T-helper 22 cell (primary cell): ENCODE data around the gene OR10A4.
"Not testable (repeated sequence)": the region's sequence is repeated elsewhere in the genome, so short reads cannot be mapped to it uniquely, and the experiment has no call there.

Source experiments
- DNase-seq: peaks from one replicate; pipeline ENCODE4 v3.0.0-alpha.2; 2020; ENCODE audit warnings: low read depth

Gene OR10A4, protein sequence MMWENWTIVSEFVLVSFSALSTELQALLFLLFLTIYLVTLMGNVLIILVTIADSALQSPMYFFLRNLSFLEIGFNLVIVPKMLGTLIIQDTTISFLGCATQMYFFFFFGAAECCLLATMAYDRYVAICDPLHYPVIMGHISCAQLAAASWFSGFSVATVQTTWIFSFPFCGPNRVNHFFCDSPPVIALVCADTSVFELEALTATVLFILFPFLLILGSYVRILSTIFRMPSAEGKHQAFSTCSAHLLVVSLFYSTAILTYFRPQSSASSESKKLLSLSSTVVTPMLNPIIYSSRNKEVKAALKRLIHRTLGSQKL

DNA sequence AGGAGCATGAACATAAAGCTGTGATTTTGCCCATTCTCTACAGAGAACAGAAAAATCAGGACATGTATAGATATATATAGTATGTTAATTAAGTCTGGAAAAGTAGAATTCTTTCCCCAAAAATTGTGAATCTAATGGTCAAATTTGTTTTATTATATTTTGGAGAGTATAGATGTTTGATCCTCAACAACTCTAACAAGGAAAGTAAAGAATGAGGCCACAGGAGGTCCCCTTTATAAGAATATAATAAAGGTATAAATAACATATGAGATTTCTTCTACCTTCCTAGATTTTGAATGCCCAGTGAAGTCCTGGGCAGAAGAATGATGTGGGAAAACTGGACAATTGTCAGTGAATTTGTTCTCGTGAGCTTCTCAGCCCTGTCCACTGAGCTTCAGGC, at the start of gene OR10A4:
TSS of gene OR10A4 (plus strand) at position 301 of the 400 bp plus-strand sequence. CDS start at position 324, 23 bp downstream.
- no peak for DNase-seq

DNA sequence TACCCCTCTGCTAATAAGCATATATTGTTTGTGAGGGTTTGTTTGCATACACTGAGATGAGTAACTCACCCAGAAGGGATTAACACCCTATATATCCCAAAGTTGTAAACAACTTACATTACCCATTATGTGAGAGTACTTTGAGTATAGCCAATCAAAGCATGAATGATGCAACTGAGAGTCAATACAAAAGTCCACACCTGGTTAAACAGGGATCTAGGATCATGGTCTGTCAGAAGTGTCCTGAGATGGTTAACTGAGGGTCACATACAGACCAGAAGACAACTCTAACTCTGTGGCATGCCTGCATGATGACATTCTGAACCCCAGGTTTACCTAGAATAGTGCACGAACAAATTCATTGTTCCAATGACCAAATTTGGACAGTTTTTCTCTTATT, 48.3 kb upstream of the OR10A4 start:
- DNase-seq = no peak

DNA sequence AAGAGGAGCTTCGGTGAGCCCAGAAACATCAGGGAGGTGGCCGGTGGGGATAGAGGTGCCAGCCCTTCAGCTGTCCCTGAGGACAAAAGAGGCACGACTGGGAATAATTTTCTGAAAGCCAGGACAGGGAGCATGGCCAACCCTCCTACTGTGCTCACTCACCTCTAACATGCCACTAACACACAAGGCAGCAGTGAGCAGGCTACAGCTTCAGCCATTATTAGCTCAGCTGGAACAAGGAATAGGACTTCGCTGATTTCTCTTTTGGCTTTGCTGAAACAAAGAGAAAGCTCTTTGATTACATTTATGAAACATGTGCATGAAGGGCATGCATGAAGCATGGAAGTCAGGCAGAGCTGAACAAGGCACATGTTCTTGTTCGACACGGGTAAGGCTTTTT, 43.1 kb upstream of the OR10A4 start:
- no peak for DNase-seq

DNA sequence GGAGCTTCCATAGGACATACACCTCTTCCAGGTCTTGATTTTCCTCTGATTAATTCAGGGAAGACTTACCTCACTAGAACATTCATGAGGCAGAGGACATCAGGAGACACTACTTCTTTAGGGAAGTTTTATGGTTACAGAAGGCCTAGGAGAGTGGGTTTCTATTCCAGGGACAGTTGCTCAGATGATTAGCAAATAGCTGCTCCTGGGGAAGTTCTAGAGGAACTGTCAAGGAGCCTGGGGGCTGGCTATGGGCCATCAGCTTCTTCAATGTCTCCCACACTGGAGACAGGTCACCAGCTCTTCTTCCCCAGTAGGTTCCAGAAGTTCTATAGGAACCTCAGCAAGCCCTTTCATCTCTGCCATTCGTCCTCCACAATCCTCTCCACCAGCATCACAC, 42.4 kb upstream of the OR10A4 start:
- DNase-seq = no peak

DNA sequence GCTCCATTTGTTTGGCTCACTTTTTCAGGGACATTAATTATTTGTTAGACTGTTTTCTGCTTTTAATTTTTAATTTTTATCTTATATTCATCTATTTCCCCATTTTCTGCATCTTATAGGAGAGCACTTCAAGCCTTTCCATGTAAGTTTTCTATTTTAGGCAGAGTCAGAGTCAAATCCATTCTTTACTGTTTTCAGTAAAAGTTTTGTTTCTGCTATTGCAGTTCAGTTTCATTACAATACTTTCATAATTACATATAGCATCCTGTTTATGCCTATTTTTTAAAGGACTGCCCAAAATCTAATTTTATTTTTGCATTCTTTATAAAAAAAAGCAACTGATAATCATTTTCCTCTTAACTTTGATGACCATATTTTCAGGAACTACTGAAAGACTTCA, 34.7 kb upstream of the OR10A4 start:
- no peak for DNase-seq

DNA sequence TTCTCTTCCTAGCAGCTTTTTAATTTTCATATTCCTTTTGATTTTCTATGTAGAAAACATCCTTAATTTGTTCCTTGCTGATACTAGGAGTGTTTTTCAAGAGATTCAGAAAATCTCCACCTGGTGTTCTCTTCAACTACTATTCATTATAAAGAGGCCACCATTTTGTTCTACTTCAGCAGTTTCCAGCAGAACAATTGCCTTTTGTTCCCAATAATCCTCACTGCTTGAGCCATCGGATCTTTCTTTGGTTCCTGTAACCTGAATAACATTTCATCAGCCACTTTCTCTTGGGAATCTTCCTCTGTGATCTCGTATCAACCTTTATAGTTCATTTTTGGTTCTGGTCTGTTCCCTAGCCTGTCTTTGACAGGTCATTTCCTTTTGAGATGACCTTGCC, 32.8 kb upstream of the OR10A4 start:
- DNase-seq = no peak

DNA sequence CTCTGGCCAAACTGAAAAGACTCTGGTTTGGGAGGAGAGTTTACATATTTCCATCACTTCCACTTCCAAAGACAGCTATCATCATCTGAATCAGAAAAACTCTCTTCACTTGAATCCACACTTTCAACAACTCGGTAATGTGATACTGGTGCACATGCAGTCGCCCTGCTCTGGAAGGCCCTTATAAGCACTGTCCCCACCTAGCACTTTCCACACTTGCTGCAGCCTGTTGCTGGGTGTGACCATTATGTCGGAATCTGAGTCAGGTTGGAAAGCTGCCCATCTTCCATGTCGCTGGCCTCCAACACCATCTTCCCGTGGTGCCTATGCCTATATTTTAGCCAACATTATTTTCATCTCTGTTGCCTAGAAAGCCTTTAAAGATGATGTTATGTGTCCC, 32.1 kb upstream of the OR10A4 start:
- no peak for DNase-seq

DNA sequence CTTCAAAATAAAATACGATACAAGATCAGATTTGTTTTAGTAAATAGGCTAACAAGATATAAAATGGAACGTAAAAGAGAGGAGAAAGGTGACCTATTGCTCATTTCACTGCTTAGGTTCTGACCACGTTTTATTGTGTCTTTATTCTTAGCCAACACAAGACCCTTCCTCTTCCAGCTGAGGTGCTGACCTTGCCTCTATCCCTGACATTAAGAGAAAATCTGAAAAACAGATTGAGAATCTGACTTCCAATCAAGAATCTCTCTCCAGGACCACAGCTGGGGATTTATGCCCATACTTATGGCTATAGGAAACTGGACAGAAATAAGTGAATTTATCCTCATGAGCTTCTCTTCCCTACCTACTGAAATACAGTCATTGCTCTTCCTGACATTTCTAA, 31.0 kb upstream of the OR10A4 start, which contains the start of gene OR10A5:
TSS of gene OR10A5 (plus strand) at position 301 of the 400 bp plus-strand sequence. CDS start at position 301, 0 bp downstream.
- DNase-seq = no peak

DNA sequence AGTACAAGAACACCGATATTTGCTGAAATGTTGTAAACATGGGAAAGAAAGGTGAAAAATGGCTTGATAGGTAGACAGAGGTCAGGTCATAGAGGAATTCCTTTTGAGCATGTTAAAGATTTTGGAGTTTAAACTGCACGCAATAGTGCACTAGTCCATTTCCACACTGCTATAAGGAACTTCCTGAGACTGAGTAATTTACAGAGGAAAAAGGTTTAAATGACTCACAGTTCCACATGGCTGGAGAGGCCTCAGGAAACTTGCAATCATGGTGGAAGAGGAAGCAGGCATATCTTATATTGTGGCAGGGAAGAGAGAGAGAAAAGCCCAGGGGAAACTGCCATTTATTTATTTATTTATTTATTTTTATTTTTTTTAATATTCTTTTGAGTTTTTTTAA, 25.9 kb upstream of the OR10A4 start:
- no peak for DNase-seq

DNA sequence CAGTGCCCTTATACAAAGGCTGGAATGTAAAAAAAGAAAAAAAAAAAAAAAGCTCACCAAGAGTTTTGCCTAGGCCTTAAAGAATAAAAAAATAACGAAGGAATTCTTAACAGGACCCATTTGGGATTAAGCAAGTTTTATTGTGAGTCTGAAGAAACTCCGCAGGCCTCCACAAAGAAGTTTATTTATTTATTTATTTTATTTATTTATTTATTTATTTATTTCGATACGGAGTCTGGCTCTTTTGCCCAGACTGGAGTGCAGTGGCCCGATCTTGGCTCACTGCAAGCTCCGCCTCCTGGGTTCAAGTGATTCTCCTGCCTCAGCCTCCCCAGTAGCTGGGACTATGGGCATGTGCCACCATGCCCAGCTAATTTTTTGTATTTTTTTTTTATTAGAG, 21.6 kb upstream of the OR10A4 start:
- not testable (repeated sequence) for DNase-seq

DNA sequence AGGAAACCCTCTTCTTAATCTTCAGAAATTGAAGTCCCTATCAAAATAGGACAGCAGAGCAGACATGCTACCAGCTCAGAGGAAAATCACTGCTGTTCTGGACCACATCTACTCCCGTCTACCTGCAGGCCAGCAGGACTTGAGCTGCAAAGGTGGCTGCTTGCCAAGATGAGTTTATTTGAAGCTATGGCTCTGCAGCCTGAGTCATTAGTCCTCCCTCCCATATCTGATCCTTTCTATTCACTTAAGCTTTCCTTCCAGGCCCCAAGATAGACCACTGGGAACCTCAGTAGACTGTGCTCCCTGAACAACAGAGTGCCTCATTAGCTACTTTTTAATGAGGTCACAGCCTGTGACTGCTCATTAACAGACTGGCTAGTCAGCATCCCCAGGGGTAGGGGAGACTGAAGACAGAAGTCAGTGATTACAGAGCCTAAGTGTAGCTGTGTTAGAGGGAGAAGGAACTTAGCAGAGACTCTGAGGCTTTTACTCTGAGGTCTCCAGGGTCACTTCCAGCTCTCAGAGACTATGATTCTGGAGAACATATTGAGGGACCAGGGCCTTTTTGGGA, 20.4 kb upstream of the OR10A4 start:
- DNase-seq = no peak

DNA sequence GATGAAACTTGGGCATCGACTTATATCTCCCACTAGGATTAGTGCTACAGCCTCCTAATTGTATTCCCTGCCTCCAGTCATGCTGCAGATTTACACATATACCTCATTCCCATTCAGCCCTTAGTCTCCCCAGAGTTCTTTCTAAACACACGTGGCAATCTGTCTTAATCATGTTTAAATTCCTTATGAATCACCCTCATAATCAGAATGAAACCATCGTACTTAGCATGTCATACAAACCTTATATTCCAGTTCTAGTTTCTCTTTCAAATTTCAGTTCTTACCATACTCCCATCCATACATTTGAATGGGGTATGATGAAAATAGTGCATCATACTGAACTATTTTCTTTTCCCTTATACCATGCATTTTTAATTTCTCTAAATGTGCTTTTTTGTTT, 19.6 kb upstream of the OR10A4 start:
- no peak for DNase-seq

DNA sequence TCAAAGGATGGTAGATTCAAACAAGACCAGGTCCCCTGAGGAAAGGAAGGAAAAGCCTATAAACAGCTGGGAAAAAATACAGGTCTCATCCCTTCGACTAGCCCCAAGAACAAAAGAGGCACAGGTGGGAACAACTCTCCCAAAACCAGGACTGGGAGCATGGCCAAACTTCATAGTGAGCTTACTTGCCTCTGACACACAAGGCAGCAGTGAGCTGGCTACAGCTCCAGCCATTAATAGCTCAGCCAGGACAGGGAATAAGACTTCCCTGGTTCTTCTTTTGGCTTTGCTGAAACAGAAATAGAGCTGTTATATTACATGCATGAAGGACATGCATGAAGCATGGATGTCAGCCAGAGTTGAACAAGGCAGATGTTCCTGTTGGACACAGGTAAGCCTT, 13.5 kb upstream of the OR10A4 start, which contains the start of gene OR10A2:
TSS of gene OR10A2 (plus strand) at position 97 of the 400 bp plus-strand sequence. CDS start 6,698 bp downstream, outside the sequence.
- no peak for DNase-seq

DNA sequence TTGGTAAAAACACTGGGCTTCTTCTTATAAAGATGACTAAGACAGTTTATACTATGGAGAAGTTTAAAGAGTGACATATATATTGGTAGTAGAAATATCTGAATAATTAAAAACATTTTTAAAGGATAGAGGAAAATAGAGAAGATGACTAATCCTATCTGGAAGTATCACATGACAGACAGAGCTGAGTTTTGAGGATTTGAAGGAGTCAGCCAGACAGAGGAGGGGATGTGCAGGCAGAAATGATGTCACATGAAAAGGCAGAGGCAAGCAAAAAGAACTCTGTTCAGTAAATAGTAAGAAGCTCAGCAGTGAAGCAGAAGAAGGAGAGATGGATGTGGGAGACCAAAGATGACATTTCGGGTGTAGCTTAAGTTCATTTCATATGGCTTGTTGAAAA, 12.0 kb upstream of the OR10A4 start:
- no peak for DNase-seq

DNA sequence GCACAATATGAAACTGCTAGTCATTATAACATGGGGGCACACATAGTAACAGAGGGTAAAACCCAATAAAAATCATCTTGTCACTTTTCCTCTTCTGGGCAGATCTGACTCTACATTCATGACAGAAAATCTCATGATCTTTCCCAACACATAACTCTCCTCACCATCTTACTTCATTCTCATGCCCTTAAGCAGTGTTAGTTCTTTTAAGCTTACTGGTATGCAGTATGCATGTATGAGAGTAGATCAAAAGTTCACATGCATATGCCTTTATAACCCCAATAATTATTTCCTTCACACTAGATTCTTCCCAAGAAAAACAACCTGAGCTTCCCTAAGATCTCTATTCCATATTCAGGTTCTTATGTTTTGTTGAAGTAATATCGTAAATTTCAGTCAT, 5.1 kb upstream of the OR10A4 start:
- no peak for DNase-seq

DNA sequence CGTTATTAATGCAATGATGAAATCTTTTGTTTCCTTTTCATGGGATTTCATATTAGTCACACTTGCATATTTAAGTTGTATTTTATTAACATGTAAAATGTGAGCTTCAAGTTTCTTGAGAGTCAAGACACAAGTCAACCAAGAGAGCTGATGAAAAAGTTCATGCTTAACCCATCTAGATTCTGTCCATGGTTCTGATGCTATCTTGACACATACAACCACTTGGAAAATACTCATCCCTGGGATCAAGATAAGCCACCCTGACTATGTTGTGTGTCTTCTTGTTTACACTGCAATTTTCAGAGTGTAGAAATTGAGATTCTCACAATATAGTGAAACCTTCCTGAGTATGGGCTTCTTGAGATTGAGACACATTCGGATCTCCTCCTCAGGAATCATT, 664 bp upstream of the OR10A4 start:
- no peak for DNase-seq

DNA sequence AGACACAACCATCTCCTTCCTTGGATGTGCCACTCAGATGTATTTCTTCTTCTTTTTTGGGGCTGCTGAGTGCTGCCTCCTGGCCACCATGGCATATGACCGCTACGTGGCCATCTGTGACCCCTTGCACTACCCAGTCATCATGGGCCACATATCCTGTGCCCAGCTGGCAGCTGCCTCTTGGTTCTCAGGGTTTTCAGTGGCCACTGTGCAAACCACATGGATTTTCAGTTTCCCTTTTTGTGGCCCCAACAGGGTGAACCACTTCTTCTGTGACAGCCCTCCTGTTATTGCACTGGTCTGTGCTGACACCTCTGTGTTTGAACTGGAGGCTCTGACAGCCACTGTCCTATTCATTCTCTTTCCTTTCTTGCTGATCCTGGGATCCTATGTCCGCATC, 489 bp downstream of the OR10A4 start:
- DNase-seq = no peak

DNA sequence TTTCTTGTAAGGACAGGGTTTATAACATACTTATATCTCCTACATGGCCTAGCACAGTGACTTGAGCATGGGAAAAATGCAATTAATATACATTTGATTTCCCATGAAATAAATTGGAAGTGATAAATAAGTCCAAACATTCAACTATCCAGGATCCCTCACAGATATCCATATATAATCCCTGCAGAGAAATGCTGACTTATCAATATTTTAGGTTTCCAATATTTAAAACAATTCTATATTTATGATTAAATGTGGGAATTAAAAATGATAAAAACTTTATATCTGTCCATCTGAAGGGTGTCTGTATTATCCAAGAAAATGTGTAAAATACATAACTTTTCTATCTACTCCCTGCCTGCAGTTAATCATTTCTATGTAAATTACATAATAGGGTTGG, 6.3 kb downstream of the OR10A4 start:
- DNase-seq = no peak

DNA sequence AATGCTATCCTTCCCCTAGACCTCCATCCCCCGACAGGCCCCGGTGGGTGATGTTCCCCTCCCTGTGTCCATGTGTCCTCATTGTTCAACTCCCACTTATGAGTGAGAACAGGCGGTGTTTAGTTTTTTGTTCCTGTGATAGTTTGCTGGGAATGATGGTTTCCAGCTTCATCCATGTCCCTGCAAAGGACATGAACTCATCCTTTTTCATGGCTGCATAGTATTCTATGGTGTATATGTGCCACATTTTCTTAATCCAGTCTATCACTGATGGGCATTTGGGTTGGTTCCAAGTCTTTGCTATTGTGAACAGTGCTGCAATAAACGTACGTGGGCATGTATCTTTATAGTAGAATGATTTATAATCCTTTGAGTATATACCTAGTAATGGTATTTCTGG, 11.3 kb downstream of the OR10A4 start:
- not testable (repeated sequence) for DNase-seq

DNA sequence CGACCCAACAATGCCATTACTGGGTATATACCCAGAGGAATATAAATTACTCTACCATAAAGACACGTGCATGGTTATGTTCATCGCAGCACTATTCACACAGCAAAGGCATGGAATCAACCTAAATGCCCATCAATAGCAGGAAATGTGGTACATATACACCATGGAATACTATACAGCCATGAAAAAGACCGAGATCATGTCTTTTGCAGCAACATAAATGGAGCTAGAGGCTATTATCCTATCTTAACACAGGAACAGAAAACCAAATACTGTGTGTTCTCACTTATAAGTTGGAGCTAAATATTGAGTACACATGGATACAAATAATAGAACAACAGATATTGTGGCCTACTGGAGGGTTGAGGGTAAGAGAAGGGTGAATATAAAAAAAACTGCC, 12.4 kb downstream of the OR10A4 start:
- DNase-seq = no peak

DNA sequence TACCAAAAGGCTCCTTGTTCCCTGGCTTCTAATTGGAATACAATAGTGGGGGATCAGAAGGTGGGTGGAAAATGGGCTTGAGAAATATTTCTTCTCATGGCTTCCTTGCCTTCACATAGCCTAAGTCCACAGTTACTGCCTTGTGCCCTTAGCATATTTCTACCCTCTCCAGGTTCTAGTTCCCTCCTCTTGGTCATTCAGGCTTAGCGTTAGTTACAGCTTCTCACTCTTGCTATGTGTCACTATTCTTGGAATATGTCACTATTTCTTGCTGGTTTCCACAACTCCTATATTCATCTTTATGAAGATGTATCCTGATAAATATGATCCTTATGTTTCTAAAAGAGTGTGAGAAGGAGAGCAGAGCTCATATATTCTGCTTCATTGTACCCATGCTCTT, 13.4 kb downstream of the OR10A4 start:
- DNase-seq = no peak

DNA sequence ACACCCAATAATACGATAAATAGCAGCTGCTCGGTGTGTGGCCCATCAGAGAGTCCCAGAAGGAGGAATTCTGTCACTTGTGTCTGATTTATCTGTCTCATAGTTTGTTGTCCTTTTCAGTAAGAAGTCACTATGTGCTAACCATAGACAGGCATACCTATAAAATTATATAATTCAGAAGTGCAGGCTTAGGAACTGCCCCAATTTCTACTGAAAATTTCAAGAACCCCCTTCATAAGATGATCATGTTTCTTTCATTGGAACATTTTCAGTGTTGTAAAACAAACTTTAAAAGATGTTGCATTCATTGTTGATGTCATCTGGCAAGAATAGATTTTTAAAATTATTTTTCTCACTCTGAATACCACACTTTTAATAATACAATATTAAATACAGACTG, 16.0 kb downstream of the OR10A4 start, which contains the start of gene OR2D2:
TSS of gene OR2D2 (minus strand) at position 101 of the 400 bp plus-strand sequence. CDS start at position 101, 0 bp downstream.
- DNase-seq = no peak

DNA sequence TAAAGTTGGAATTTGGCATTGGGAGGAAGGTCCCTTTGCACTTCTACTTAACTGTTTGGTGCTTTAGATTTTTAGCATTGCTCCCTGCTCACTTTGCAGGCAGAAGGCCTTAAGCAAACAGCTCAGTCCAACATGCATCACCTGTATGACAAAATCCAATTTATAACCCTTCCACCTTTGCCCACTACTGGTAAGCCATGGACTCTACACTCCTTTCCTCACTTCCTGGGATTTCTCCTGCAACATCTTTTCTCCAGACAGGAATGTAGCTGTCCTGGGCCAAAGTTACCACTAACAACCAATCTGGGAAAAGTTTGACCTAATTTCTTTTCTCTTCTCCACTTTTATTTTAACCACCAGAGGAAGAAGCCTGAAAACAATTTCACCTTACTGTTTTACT, 17.7 kb downstream of the OR10A4 start:
- DNase-seq = no peak

DNA sequence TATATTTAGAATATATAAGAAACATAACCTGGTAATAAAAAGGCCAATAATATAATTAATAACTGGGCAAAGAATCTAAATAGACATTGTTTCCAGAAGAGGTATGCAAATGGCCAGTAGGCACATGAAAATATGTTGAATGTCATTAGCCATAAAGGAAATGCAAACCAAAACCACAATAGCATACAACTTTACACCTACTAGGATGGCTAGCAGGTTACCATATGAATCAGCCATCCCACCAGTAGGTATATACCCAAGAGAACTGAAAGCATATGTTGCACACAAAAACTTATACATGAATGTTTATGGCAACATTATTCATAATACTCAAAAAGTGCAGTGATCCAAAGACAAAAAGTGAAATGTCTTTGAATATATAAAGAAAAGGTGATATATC, 18.6 kb downstream of the OR10A4 start:
- DNase-seq = no peak
